Activated T-cell treated with anti-CD3 and anti-CD28 coated beads, Interleukin-2, amount 50 U/mL, for 1 hour (primary cell): ENCODE measurements around the gene HMX1.

Source experiments
- DNase-seq: peaks from one replicate; pipeline ENCODE4 v3.0.0-alpha.2; 2020

The HMX1 gene

DNA sequence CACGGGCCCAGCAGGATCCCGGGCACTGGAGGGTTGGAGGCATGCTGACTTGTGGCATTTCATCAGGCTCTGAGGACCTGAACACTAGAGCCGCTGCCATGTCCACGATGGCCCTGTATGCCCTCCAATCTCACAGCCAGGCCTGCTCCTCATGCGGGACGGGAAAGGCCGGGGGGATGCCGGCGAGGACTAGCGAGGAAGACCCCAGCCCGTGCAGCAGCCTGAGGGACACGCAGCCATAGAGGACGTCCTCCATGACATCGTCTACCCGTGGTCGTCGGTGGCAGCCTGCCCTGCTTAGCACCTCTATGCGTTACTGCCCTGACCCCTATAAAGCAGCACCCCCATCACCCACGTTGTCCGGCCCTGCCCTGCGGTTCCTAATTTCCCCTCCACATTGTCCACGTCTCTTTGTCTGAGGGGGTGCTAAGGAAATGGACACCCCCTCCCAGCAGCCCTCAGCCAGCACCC, 32.6 kb downstream of the HMX1 start:
- no peak for DNase-seq

DNA sequence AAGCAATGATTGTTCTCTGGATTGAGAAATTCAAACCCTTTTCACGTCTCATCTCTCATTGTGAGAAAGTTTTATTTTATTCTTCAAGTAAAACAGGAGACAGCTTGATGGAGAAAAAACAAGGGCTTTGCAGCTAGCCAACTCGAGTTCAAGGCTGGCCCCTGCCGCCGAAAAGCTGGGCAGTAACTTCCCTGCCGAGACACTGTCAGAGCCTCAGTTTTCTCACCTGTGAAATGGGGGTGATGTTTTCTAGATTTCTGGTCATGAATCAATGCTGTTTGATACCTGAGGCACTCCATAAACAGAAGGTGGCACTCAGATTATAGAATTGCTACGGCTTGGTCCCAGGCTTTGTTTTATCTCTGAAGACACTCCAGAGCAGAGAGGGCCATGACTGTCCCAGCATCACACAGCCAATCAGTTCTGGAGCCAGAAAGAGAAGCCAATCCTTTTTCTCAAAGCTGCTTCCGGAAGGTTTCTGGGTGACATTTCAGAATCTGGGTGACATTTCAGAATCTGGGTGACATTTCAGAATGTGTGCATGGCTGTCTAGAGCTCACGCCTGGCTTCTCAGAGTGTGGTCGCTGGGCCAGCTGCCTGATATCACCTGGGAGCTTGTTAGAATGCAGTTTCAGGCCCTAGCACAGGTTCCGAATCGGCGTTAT, 33.2 kb downstream of the HMX1 start:
- DNase-seq, result no peak

DNA sequence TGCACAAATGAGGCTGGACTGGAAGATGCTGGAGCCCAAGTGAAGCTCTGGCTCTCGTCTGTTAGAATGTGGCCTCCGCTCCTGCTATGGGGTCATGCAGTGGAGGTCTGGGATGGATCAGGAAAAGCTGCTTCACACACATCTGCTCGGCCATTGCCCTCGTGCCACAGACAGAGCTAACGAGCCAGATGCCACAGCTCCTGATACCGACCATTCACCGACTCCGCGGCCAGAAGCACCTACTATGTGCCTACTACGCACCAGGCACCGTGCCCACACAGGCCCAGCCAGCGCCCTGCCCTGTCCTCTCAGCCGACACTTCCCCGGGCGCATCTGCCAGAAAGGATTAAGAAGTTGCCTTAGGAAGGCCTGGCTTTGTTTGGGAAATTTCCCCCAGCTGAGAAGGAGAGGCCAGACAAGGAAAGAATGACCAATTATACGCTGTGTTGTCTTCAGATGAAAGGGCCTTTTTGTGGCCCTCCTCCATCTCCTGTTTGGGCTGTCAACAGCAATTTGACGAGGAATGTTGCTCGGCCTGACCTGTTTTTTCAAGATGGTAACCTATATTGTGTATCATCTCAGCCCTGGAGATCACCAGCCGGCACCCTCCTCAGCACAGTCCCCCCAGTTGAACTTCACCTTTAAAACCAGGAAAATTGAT, 34.3 kb downstream of the HMX1 start:
- no peak for DNase-seq

DNA sequence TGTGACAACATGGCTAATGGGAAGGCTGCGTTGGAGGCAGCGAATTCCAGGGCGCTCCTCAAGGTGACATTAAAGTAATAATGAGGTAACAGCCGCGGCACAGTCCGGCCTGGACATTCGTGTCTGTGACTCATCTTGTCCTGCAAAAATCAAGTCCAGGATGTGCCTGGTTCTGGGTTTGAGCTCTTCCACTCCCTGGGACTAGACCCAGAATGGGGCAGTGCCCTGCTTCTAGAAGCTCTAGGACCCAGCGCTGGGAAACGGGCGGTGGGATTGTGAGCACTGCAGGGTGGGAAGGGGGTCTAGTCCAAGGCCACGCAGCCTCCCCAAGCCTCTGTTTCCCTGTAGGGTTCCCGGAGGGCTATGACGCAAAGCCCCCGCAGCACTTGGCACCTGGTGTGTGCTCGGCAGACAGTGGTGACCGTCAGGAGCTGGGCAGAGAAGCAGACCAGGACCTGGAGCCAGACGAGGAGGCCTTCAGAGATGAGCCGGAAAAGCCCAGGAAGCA, 34.9 kb downstream of the HMX1 start:
- no peak for DNase-seq

DNA sequence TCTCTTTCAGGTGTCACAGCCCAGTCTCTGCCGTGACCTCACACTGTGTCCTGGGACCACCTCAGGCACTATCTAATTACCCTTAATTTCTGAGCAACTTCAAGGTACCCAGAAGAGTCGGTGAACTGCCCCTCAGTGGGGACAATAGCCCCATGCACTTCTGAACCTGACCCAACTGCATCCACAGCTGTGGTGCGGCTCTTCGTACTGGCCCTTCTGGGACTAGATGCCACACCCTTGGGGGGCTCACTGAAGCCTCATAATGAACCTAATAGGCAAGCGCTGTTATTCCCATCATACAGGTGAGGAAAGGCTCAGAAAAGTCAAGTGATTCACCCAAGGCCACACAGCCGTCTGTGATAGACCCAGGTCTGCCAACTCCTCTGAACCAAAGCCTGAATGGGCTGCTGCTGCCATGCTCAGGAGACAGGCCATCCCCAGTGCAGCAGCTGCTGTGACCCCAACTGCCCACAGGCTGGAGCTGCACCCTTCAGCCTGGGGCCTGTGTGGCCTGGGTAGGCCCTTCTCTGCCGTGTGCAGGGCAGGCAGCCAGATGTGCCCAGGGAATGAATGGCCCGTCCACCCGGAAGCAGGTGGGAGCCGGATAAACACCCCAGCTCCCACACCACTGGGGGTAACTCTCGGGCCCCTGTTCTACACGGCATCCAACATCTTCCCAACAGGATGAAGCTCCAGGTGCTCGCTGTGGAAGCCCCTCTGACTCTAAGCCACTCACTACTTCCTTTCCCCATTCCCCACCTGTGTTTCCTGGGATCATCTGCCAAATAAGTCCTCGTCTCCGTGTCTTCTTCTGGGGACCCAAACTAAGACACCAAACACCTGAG, 35.9 kb downstream of the HMX1 start:
- no peak for DNase-seq

DNA sequence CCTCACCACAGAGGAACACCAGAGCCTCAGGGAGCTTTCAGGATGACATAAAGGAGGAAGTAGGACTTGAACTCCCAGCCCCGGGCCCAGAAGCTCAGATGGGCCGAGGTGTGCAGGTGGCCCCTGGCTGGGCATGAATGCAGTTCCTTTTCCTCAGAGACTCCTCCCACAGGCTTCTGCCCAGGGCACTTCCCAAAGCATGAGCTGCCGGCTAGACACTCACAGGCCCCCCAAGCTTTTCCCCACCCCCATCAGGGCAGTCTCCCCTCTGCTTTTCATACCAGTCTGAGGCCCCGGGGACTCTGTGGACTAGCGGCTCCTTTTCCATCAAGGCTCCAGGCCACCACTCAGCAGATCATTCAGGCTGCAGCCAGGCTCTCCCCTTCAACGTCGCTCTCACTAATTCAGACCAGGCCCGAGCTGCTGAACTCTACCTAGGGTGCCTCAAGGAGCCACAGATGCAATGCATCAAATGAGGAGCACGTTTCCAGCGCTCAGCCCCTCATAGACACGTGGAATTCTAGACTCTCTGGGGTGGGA, 36.9 kb downstream of the HMX1 start:
- DNase-seq, result no peak

DNA sequence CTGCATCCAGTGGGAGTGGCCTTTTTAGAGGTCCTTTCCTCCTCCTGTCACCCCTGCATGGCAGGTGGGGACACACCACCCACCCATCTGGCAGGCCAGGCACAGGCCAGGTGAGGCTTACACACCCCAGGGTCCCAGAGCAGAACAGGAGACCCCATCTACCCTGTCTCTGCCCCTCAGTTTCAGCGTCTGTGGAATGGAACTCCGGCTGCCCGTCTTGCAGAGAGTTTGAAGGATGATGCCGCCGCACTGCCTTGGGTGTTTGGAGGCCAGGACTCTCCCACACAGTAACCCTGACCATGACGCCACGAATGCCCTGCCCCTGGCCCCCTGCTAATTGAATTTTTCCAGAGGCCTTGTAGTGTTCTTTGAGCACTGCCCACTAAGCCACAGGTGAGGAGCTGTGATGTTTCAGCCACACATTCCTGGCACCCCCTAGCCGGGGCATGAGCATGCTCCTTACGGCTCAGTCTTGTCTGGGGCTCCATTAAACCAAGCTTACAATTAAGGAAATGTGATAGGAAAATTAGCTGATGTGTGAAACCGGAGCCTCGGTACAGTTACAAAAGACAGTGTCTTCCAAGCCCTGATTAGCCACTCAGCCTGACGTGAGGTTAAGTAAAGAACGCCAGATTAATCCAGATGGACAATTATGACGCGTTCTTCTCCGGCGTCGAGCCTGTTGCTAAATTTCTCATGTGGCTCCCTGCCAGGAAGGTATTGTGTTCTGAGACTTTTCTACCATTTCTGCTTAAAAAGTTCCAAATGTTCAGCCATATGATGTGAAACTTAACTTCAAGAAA, 39.3 kb downstream of the HMX1 start:
- DNase-seq, result no peak

DNA sequence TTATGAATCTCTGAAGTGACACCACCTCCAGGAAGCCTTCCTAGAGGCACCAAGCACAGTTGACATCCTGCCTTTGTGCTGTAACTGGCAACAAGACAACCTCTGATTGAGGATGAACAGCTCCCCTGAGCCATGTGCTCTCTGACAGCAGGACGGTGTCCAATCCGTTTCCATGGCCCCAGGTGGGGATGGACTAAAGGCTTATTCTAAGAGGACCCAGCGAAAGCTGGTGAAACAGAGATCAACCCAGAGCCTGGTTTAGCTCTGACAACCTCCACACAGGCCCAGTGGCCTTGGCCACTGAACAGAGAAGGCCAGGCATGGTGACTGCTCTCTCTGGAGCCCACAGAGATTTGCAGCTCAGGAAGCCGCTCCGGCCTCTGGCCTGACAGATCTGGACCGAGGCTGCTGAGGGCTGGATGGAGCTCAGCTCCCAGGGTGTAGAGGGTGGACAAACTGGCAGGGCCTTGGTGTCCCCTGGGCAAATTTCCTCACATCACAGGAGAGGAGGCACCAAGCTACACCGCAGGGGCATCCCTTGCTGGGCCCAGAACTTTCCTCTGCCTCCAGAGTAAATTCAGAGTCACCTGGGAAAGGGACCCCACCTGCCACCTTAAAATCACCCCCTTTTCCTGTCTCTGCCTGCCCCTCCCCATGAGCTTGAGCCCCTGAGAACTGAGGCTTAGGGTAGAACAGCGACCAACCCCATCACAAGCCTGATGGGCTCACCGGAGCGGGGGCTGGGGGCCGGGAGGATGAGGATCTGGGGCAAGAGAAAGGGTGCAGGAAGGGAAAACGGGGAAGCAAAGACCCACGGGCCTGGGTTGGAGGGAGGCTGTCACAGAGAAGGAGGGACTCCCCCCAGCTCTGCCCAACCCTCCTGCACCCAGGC, 40.2 kb downstream of the HMX1 start:
- DNase-seq, result no peak

DNA sequence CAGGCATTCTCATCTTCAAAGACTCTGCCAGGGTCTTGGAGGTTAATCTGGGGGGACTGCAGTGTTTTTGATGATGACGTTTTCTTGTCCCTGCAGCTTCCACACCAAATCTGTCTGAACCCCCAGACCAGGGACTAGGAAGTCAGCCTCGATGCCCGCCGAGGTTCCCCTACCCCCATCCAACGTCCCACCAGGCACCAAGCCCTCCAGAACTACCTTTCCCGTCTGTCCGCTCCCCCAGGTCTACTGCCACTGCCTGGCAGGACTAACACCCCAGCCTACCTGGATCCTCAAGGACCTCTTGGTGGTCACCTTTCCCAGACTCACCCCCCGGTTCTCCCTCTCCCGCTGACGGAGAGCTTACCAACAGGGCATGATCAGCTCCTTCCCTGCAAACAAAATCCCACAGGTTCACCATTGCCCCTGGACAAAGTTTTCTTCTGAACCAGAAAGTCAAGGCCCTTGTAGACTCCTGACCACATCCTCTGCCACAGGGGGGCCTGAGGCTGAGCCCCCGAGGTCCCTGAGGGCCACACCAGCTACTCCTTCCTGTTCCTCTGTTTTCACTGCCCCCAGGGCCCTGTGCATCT, 40.9 kb downstream of the HMX1 start:
- DNase-seq, result no peak

DNA sequence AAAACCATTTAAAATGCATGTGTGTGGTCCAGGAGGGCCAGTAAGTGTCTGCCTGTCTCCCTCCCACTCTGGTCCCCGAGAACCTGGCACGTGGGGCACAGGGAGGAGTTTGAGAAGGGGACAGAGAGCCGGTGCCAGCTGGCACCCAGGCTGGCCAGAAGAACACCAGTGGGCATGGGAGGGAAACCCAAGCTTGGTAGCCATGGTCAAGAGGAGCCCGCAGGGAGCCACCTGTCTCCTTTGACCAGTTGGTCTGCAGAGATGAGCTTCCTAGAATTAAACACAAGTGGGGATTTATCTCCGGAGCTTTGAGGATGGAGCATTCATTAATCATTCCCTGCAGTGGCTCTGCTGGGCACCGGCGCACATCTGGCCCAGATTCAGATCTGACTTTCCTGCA, 41.6 kb downstream of the HMX1 start:
- DNase-seq, result no peak

DNA sequence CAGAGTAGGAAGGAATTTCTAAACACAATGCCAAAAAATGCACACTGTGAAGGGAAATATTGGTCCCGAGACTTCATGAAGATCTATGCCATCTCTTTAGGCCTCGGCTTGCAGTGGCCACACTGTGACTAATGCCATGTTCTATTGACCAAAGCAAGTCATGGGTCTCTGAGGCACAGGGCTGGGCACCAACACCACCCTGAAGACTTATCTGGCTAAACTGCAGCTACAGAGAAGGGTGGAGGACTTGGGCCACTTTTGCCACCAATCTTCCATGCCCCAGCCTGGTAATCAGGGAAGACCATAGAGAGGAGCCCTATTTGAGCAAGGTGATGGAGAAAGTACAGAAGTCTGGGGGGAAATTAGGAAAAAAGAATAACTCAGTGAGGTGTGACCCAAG, 42.1 kb downstream of the HMX1 start:
- no peak for DNase-seq

DNA sequence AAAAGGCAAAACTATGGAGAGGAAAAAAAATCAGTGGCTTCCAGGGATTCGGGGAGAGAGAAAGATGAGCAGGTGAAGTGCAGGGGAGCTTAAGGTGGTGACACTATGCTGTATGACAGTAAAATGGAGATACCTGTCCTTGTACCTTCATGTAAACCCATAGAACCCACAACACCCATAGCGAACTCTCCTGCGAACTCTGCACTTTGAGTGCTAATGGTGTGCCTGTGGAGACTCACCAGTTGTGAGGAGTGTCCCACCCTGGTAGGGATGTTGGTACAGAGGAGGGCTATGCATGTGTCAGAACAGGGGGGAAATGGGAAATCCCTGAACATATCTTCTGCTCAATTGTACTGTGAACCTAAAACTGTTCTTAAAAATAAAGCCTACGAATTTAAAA, 42.8 kb downstream of the HMX1 start:
- DNase-seq, result no peak

DNA sequence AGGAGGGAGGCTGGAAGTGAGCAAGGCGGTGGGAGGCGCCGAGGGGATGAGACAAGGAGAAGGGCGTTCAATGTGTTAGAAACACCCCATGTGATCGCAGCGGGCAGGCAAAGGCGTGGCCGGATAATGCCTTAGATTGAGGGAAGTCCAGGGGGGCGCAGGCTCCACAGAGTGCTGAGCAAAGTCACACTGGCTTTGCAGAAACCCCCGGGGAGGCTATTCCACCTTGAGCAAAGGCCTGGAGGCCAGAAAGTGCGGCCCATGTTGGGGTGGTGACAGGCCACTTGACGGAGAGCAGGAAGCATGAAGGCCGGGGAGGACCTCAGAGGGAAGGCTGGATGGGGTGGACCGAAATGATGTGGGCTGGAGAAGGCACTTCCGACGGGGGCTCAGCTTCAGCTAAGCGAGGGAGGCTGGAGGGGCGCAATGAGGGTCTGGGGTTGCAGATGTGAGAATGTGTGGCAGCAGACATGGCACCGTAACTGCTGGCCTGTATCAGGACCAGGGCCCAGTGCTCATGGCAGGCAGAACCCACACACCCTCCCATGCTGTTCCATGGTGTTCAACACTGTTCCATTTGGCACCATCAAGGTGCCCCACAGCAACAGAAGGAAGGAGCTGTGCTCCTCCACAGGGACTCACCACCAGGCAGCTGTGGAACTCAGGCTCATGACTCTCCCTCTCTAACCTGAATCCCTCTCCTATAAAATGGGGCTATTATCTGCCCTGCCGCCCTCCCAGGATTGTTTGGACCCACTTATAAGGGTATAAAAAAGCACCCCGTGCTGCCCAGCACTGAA, 50.3 kb downstream of the HMX1 start:
- no peak for DNase-seq

DNA sequence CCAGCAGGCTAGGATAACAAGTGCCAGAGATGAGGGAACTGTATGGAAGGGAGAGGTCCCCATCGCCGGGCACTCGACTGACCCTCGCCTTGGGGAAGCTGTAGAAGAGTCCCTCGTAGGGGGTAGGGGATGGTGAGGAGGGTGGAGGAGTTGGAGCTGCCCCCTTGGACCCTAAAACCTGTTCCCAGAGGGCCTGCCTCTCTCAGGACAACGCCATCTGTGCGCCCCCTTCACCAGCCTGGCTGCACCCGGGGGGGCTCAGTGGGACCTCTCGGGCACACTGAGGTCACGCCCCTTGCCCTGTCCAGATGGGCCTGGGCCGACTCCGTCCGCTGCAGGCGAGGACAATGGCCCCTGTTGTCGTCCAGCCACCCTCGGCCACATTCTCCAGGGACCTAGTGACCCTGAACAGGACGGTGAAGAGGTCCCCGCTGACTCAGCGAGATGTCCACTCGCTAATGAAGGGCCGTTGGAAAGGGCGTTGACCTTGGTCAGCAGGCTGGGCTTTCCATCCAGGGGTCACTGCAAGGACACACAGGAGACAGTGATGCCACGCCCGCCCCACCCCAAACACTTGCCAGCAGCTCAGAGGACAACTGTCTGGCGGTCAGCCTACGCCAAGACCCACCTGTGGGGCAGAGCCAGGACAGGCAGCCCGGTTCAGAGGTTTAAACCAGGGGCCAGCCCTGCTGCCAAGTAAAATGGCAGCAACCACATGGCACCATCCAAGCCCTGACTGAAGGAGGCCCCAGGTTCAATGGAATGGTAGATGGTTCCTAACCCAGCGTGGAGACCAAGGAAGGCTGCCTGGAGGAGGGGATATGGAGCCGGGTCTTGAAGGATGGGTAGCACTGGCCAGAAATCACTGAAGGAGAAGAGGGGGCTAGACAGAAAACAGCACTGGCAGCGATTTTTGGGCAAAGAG, 51.2 kb downstream of the HMX1 start:
- DNase-seq, result no peak

DNA sequence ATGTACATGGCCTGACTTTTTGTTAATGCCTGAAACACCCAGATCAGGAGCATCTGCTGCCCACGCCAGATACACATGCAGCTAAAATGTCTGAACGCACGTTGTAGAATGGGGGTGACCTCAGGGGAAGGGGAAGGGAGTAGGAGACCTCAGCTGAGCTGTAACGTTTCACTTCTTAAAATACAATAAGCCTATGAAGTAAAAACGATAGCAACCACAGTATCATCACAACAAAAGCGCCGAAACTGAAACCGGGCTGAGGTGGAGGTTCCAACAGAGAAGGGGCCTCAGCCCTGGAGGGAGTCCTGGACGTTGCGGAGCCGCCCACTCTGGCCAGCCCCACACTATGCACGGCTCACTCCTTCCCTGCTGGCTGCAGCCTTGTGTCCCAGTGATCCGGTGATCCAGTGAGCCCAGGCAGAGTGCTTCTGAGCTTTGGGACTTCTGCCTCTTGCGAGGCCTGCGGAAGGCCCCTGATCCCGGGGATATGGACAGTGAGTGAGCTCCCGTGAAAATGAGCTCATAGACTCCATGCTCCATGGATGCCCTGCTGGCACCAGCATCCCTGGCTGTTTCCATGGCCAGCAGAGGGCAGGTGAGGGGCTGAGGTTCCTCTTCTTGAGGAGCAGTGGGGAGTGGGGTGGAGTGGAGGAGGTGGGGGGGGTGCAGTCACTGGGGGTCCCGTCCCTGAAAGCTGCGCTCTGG, 52.0 kb downstream of the HMX1 start:
- no peak for DNase-seq

DNA sequence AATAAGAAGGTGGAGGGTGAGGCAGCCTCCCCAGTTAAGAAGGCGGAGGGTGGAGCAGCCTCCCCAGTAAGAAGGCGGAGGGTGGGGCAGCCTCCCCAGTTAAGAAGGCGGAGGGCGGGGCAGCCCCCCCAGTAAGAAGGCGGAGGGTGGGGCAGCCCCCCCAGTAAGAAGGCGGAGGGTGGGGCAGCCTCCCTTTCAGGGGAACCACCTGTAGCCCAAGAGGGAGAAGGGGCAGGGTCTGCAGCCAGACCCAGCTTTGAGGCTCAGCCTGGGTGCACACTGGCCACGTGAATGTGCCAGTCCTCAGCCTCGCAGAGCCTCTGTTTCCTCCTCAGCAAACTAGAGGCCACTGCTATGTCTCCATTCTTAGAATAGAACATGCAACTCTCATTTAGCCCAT, 52.6 kb downstream of the HMX1 start:
- no peak for DNase-seq

DNA sequence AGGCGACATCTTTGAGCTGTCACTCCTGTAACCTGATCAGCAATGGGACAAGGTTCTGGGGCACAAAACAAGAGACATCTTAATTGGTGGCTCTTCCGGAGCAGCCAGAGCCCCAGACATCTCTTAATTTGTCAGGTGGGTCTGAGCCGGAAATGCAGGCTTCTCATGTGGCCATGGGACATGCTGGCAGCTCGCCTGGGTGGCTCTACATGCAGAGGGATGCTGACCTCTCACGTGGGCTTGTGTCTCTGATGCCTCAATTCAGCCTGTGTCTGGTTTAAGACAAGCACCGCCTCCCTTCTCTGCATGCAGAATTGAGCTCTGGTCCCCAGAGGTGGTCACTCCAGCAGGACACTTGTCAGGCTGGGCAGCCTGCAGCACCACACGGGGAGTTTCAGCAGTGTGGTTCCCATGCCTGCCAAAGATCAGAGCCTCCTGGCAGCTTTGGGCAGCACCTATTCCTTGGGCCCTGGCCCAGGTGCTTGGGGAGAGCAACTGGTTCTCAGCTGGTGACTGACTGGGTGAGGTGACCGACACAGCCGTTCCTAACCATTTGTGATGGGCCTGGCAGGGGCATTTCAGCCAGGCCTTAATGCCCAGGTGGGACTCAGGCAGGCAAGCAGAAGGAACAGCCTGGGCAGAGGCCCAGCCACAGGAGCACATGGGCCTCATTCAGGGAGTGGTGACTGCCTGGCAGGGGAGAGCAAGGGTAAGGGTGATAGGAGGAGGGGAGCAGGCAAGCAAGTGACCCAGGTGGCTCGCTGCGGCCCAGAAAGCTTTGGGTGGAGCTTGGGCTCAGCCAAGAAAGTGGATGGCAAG, 53.4 kb downstream of the HMX1 start:
- no peak for DNase-seq

DNA sequence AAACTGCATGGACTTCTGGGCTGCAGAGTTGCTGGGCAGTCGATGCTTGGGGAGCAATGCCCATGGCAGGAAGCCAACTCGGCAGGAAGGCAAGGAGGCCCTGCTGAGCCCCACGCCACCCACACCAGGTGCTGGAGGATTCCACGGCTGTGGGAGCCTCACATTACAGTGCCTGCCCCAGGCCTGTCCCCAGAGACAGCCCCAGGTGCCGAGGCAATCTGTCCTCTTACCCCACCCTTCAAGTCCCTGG, 53.9 kb downstream of the HMX1 start:
- DNase-seq, result no peak
